ENCODE measurements around the gene ARPC4. TPM values are rescaled to one million over a fixed set of nuclear protein-coding genes. Genes with fewer than 3 reads are reported as not detected.

ARPC4 gene
- total and polyA plus RNA-seq, 2 donors (not counting 3 experiments of a cell fraction or from before 2014, with no cell fraction given): 181 to 197 TPM

DNA sequence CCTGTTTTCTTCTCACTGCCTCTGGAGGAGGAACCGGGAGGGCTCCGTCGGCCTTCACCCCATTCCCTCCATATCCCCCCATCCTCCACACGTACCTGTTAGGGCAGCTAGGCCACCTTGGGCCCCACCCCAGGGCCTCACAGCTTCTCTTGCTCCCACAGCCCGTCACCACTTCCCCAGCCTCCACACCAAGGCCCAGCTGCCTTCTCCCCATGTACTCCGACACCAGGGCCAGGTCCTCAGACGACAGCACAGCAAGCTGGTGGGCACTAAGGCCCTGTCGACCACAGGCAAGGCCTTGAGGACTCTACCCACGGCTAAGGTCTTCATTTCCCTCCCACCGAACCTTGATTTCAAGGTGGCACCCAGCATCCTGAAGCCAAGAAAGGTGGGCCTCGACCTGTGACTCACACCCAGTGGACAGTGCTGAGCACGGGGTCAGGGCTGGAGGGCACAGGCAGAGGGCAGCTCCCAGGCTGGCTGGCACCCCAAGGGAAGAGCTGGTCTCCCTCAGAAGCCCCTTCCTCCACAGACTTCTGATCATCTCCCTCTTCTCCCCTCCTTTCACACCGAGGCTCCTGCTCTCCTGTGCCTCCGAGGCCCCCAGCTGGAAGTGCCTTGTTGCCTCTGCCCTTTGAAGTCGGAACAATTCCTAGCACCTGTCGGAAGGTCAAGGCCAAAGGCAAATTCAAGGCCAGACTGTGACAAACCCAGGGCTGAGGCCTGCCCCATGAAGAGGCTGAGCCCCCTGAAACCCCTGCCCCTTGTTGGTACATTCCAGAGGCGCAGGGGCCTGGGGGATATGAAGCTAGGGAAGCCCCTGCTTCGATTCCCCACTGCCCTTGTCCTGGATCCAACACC, 41.9 kb downstream of the ARPC4 start:
- Histone ChIP-seq H4K20me1 (replicated peaks; ENCODE audit: control insufficient read depth, extremely low read depth, insufficient read depth, low read length) (no peaks in the 10 kb centered on the region), H3K79me2 (ENCODE audit: control insufficient read depth, insufficient read depth, low read length) (no peaks in the 10 kb centered on the region), H3K9me1 (replicated peaks; ENCODE audit: control insufficient read depth, extremely low read depth, insufficient read depth, low read length) (no peaks in the 10 kb centered on the region), H3K4me3 (replicated peaks in 1 of 3; ENCODE audit: insufficient read depth in 1 of 3, low read depth in 1 of 3, low read length in 3 of 3) (no peak overlapping the region), H3K27me3 (ENCODE audit: control insufficient read depth in 2 of 2, insufficient read depth in 2 of 2, low read length in 2 of 2) (no peaks in the 10 kb centered on the region), H3K27ac (ENCODE audit: insufficient read depth, low read depth, low read length) (no peak overlapping the region), H3K4me1 (ENCODE audit: control insufficient read depth, extremely low read depth, insufficient read depth, low read length) (peaks cover 16% of the 10 kb centered on the region), H3K9ac (replicated peaks; ENCODE audit: extremely low read depth, insufficient read depth, low read length) (no peak overlapping the region), H3K4me2 (ENCODE audit: insufficient read depth, low read length) (no peak overlapping the region), H3K9me3 (replicated peaks; ENCODE audit: control insufficient read depth, insufficient read depth, low read length) (no peaks in the 10 kb centered on the region), H3K36me3 (ENCODE audit: control insufficient read depth in 2 of 2, extremely low read depth in 1 of 2, insufficient read depth in 2 of 2, low read length in 2 of 2) (peaks cover 0 to 10% of the 10 kb centered on the region in 2 experiments), H2AFZ (ENCODE audit: low read depth, low read length) (no peak overlapping the region)
- ChIA-PET CTCF (no interaction called here), POLR2A (no interaction called here)
- BruUV-seq (replicated peaks): no TSS peak
- FAIRE-seq: no peak
- dilution Hi-C loops (cut with MboI; ENCODE audit: extremely low pct_ligation_motif_present, low sequenced_read_pairs) (no loop called here), intact Hi-C loops (cut with micrococcal nuclease) (no loop called here)
- TF ChIP-seq GATA2 (IDR thresholded peaks at IDR 0.05; ENCODE audit: insufficient read depth, insufficient read length, low read depth, low read length): no peak
- no peak for TF ChIP-seq MAX (IDR thresholded peaks at IDR 0.05; ENCODE audit: insufficient read depth, insufficient read length)
- no peak for TF ChIP-seq FOS (IDR thresholded peaks at IDR 0.05; ENCODE audit: borderline replicate concordance, insufficient read depth, low read length)
- TF ChIP-seq CTCF (IDR thresholded peaks at IDR 0.05; ENCODE audit: extremely low read depth in 1 of 2, insufficient read depth in 1 of 2, low read depth in 1 of 2, low read length in 2 of 2): no peak
- no peak for TF ChIP-seq POLR2A (IDR thresholded peaks at IDR 0.05; ENCODE audit: low read depth, low read length)
- no peak for TF ChIP-seq POLR2AphosphoS5 (IDR thresholded peaks at IDR 0.05; ENCODE audit: insufficient read depth, low read depth, low read length)
- TF ChIP-seq MYC (IDR thresholded peaks at IDR 0.05; ENCODE audit: low read depth, low read length): no peak
- TF ChIP-seq EZH2 (IDR thresholded peaks at IDR 0.05; ENCODE audit: borderline replicate concordance, low read depth, low read length, severe bottlenecking): no peak
- no peak for TF ChIP-seq JUN (IDR thresholded peaks at IDR 0.05; ENCODE audit: borderline replicate concordance, insufficient read depth, insufficient read length, low read depth)
- DNase-seq (ENCODE audit: low read depth, low spot score): no peak
